Ovary (tissue), 9 donors: ENCODE results near the gene SNAP23. TPM values are rescaled to one million over a fixed set of nuclear protein-coding genes. Genes with fewer than 3 reads are reported as not detected.

ENCODE experiments used
- DNase-seq, 5 donors: peaks; one replicate each; pipeline ENCODE4 v3.0.0-alpha.2; 2019 to 2020
- H3K27ac ChIP-seq, 2 donors: fragments of 200-600 bp; one replicate each; pipeline versions ENCODE4 v1.5.1 to v1.8.0; 2019 to 2022
- H3K27me3 ChIP-seq: fragments of 200-600 bp; one replicate; pipeline ENCODE4 v1.8.0; 2022
- H3K36me3 ChIP-seq: fragments of 200-600 bp; sonication (generic); one replicate; pipeline ENCODE4 v1.5.1; 2019
- H3K4me1 ChIP-seq: one replicate; pipeline ENCODE4 v1.8.1; 2013; ENCODE audit warnings: mild to moderate bottlenecking, moderate library complexity; ENCODE audit not compliant: insufficient read depth
- H3K4me3 ChIP-seq: fragments of 200-600 bp; sonication (generic); one replicate; pipeline ENCODE4 v1.5.1; 2017
- H3K9me3 ChIP-seq, 2 donors: fragments of 200-600 bp in 1 of 2; sonication (generic) in 1 of 2; one replicate each; pipeline versions ENCODE4 v1.5.1 to v1.8.1; 2013 to 2019; ENCODE audit warnings: mild to moderate bottlenecking in 1 of 2, moderate library complexity in 1 of 2
- EP300 ChIP-seq: sonication (generic); formaldehyde crosslinking; IDR thresholded peaks from one replicate; pipeline ENCODE4 v1.6.1; 2017; ENCODE audit warnings: antibody characterized with exemption
- POLR2A ChIP-seq: fragments of 450-650 bp; IDR thresholded peaks from one replicate; pipeline ENCODE4 v1.6.1; 2017; ENCODE audit warnings: antibody characterized with exemption, mild to moderate bottlenecking, moderate library complexity
- WGBS, 3 donors: extraction: QIAGEN DNeasy Blood & Tissue Kit in 1 of 3; methylation state at CpG; one replicate each; pipeline versions ENCODE4 v1.1.5 to v1.1.7; 2013 to 2017; 5-methylcytosine and 5-hydroxymethylcytosine counted together
- intact Hi-C, 4 donors: fragments of 100-400 bp; cut with DNase I; formaldehyde crosslinking; loops; one replicate each; pipeline versions ENCODE4 v1.11.0 to v1.15.1; 2022 to 2023
- polyA plus RNA-seq, 2 donors: library from polyadenylated mRNA; stranded (reverse); fragments of 200-250 nt in 1 of 2; fragments of 350-450 nt in 1 of 2; fragmentation: Illumina TruSeq in 1 of 2; extraction: RNeasy Lipid Tissue Mini Kit (QIAGEN cat#74804) in 1 of 2; gene quantifications; one replicate each; pipeline ENCODE4 v1.2.3, GENCODE V29; 2013 to 2014
- total RNA-seq, 7 donors: library from RNA; depleted of rRNA in 2 of 7; stranded (reverse); fragments of >200 nt in 2 of 7; fragmentation: NEBNext Ultra II Directional in 3 of 7; extraction: Animal tissue kit (Norgen Biotek cat#: 25700) in 3 of 7; gene quantifications; one replicate each; pipeline versions ENCODE4 v1.1.0 to v1.2.4, GENCODE V29; 2016 to 2023
- TF ChIP-seq, protein P1 (sequence below), 3 donors: fragments of 450-650 bp in 2 of 3; fragments of 200-600 bp in 1 of 3; IDR thresholded peaks; one replicate each; pipeline versions ENCODE4 v1.5.1 to v1.8.0; 2016 to 2022; ENCODE audit warnings: antibody characterized with exemption in 3 of 3, mild to moderate bottlenecking in 1 of 3
- donor health status: DM: no; HTN: no; CAD: no; lungs with moderate emphysema.
- donor health status: DM: no; HTN: no; CAD: no.
- donor health status: Bipolar disorder and iron deficiency.
- donor health status: DM: yes; HTN: yes; CAD: no.
- donor health status: DM: no; HTN: no; CAD: no.
- donor health status: DM: yes; HTN: yes; CAD: no.

SNAP23 gene
- total and polyA plus RNA-seq, 9 donors = 37.9 to 93.0 (median 53.0) TPM

DNA sequence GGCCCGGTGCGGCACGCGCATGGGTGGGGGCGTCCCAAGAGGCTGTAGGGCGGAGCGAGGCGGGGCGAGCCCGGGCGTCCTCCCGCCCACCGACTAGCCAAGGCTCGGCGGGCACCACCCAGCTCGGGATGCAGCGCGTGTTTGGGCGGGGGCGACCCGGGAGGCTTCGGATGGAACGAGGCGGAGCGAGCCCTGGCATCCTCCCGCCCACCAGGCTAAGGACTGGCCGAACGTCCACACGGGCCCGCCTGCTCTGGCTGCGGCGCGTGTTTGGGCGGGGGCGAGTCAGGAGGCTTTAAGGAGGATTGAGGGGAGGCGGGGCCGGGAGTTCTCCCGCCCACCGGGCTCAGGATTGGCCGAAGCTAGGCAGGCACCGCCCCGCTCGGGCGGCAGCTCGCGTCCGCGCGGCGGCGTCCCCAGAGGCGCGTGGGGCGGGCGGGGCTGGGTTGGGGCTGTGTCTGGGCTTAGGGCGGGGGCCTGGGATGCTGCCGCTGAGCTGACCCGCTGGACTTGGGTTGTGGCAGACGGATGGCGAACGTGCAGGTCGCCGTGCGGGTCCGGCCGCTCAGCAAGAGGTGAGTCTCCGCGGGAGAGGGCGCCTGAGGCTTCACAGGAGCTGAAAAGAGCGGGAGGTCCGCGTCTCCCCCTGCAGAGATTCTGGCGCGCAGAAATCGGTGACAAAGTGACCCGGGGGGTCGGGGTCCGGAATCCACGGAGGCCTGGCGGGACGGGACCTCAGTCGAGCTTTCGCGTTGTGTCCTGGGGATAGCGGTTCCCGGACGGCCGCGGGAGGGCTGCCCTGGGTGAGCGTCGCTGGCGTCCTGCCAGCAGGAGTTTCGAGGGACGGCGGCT lies 80.0 kb downstream of the SNAP23 start, which contains the start of gene STARD9:
Gene STARD9, plus strand, starts transcription at position 419 of the 852 bp plus-strand sequence. Its CDS starts 110 bp downstream, at position 529.
- Histone ChIP-seq H3K4me3 (peak within 1 kb of the TSS; percentile 92), H3K4me1 (peaks cover 20% of the 10 kb centered on the region), H3K9me3 (no peaks in the 10 kb centered on the region), H3K27me3 (no peaks in the 10 kb centered on the region), H3K36me3 (no peaks in the 10 kb centered on the region), H3K27ac (peak within 1 kb of the TSS; percentile 34 to 87)
- TF ChIP-seq POLR2A = peak; percentile 72
- TF ChIP-seq, protein P1, sequence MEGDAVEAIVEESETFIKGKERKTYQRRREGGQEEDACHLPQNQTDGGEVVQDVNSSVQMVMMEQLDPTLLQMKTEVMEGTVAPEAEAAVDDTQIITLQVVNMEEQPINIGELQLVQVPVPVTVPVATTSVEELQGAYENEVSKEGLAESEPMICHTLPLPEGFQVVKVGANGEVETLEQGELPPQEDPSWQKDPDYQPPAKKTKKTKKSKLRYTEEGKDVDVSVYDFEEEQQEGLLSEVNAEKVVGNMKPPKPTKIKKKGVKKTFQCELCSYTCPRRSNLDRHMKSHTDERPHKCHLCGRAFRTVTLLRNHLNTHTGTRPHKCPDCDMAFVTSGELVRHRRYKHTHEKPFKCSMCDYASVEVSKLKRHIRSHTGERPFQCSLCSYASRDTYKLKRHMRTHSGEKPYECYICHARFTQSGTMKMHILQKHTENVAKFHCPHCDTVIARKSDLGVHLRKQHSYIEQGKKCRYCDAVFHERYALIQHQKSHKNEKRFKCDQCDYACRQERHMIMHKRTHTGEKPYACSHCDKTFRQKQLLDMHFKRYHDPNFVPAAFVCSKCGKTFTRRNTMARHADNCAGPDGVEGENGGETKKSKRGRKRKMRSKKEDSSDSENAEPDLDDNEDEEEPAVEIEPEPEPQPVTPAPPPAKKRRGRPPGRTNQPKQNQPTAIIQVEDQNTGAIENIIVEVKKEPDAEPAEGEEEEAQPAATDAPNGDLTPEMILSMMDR (IDR thresholded peaks at IDR 0.05) = no peak
- intact Hi-C loops = no loop called here
- peak; percentile 98 to 99 (median 99) for DNase-seq
- WGBS, 3 donors = 0 to 1% (median 0%) methylated on average over 65 to 95 of the region's 95 CpGs

DNA sequence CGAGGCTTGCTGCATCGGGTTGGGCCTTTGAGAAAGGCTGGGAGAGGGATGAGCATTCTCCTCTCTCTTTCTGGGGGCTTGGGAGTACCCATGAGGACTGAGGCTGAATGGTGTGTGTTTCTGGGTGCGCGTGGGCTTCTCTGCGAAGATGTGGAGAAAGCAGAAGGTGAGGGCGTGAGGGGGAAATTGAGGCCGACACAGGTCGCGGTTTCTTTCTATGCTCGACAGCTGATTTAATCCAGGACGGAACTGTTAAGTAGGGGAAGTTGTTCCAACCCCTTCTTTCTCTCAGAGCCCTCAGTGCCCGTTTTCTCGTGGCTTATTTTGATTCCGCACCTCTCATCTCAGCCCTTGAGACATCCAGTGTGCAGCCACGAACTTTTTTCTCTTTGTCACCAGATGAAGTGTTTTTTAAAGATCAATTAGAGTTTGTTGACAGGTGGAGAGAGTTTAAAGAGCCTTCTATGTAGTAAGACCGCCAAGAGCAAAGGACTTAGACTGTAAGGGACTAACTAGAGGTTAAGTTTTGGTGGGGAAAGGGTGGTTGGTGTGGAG lies 80.7 kb downstream of the SNAP23 start:
- TF ChIP-seq, protein P1 (IDR thresholded peaks at IDR 0.05) = no peak
- TF ChIP-seq POLR2A (no peak), EP300 (no peak)
- intact Hi-C loops = no loop called here
- Histone ChIP-seq H3K27ac (peak overlapping the region; percentile 34 to 87), H3K4me3 (peak overlapping the region; percentile 92), H3K27me3 (no peaks in the 10 kb centered on the region), H3K9me3 (no peaks in the 10 kb centered on the region), H3K36me3 (no peaks in the 10 kb centered on the region), H3K4me1 (peaks cover 21% of the 10 kb centered on the region)
- DNase-seq = no peak
- 5 to 8% (median 6%) methylated on average over 16 of the region's 16 CpGs for WGBS, 3 donors

DNA sequence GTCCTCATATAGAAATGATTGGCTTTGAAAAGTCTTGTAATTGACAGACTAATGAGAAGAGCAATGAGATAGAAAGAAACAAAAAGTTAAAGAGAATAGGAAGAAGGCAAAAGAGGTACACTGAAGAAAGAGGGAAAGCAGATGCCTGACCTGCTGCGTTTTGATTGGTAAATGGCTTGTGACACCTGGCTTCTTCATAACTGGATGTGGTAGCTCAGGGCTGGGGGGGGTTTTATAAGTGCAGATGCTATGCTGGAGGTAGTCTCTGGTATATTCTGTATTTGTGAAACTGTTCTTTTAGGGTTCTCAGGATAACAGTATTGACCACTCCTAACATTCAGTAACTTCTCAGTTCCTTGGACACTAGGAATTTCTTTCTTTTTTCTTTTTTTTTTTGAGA lies 81.3 kb downstream of the SNAP23 start:
- no peak for DNase-seq
- Histone ChIP-seq H3K9me3 (no peaks in the 10 kb centered on the region), H3K27ac (no peak overlapping the region), H3K4me1 (peaks cover 23% of the 10 kb centered on the region), H3K4me3 (peak overlapping the region; percentile 92), H3K27me3 (no peaks in the 10 kb centered on the region), H3K36me3 (no peaks in the 10 kb centered on the region)
- intact Hi-C loops = no loop called here
- 81 to 97% (median 86%) methylated on average over 1 of the region's 1 CpG for WGBS, 3 donors
- TF ChIP-seq POLR2A = no peak
- TF ChIP-seq, protein P1 (IDR thresholded peaks at IDR 0.05) = no peak
- TF ChIP-seq EP300 = no peak

DNA sequence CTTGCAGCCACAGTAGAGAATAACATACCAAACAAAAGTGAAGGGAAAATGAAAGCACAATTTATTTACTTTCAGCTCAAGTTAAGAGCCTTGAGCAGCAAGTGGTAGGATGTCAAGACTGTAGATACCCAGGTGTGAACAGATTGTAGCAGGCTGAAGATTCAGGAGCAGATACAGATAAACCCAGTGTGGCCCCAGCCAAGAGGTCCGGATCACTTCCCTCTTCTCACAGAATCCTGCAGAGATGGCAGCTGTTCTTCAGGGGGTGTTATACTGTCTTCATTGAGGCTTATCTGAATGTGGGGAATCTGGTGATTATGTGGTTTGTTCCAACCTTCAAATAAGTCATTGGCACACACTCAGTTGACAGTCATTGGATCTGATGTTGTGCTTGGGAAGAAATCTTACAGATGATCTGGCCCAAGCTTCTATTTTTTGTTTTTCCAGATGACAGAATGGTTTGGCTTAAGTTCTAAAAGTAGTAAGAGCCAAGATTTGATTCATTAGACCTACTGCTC lies 82.1 kb downstream of the SNAP23 start:
- DNase-seq = no peak
- peak overlapping the region in 1 of 2 donors; percentile 8 for H3K27ac ChIP-seq

More for the DNA sequence above, 82.1 kb downstream of the SNAP23 start:
- H3K4me1 ChIP-seq = peaks cover 25% of the 10 kb centered on the region
- no peaks in the 10 kb centered on the region for H3K27me3 ChIP-seq
- no peaks in the 10 kb centered on the region for H3K36me3 ChIP-seq
- no peaks in the 10 kb centered on the region for H3K9me3 ChIP-seq
- intact Hi-C loops = no loop called here
- no peak overlapping the region for H3K4me3 ChIP-seq
- TF ChIP-seq, protein P1 (IDR thresholded peaks at IDR 0.05) = no peak
- TF ChIP-seq EP300 (no peak), POLR2A (no peak)
- 24 to 41% (median 33%) methylated on average over 1 of the region's 1 CpG for WGBS, 3 donors
